Caki2 (cell line): ENCODE data around the gene ELL2. TPM values are rescaled to one million over a fixed set of nuclear protein-coding genes. Genes with fewer than 3 reads are reported as not detected.

Experiments
- DNase-seq: peaks from one replicate; pipeline ENCODE4 v3.0.0-alpha.2; 2015; ENCODE audit warnings: low read depth
- in situ Hi-C: cut with HindIII; loops from 2 replicates; pipeline ENCODE4 v1.10.0; 2016; ENCODE audit warnings: low sequenced_read_pairs, low pct_unique_long_range_greater_than_20kb, mixed read lengths
- total RNA-seq: library from RNA; depleted of rRNA; stranded (reverse); fragments of >200 nt; shearing (Covaris generic); gene quantifications from 2 replicates; pipeline ENCODE4 v1.2.3, GENCODE V29; 2014; ENCODE audit warnings: low replicate concordance

ELL2 gene
- total RNA-seq, 1 experiment from 2014 or later, result 0.61 TPM

- in situ Hi-C loops, result no loop called here
- DNase-seq, result no peak
These were observed 23.6 kb upstream of the ELL2 start for GRCh38 chr5:95985249-95985648.

DNA sequence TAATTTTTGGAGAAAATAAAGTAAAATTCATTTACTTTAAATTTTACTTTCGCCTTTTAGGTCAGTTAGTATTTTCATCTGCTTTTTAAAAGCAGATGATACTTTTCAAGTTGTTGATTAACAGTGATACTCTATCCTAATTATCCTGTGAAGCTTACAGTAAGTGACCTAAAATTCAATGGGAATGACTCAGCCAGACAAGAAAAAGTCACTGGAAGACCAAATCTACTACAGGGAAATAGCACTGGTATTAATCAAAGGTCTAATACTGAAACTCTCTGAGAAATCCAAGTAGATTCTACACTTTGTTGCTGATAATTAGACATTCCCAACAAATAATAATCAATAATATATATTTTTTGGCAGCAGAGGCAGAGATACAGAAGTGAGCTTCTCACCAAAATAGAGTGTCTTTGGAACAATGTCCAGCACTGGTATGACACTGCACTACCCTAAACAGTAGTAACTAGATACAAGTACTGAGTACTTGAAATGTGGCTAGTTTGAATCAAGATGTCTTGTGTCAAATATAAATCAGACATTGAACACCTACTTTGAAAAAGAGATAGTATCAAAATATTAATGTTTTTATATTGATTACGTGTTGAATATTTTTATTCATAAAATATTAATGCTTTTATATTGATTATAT lies 22.8 kb upstream of the ELL2 start:
- in situ Hi-C loops, result no loop called here
- peak; percentile 28 for DNase-seq

DNA sequence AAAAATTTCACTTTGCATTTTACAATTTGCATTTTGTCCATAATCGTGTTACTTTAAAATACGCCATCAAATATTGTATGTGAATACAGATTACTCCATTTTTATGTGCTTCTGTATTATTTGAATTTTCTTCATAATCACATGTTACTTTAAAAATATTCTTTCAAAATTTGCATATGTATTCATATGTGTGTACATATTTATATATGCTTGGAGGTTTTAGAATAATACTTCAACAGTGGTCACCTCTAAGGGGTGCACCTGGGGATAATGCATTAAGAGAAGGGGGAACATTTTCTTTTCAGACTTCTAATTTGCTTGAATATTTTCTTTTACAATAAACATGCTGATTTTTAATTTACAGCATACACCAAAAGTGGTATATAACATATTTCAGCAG lies 21.9 kb upstream of the ELL2 start:
- in situ Hi-C loops, result no loop called here
- no peak for DNase-seq

- DNase-seq, result no peak
- in situ Hi-C loops, result no loop called here
These were observed 21.4 kb upstream of the ELL2 start for GRCh38 chr5:95983080-95983479.

- in situ Hi-C loops, result no loop called here
- no peak for DNase-seq
These were observed 15.0 kb upstream of the ELL2 start for GRCh38 chr5:95976606-95977005.

DNA sequence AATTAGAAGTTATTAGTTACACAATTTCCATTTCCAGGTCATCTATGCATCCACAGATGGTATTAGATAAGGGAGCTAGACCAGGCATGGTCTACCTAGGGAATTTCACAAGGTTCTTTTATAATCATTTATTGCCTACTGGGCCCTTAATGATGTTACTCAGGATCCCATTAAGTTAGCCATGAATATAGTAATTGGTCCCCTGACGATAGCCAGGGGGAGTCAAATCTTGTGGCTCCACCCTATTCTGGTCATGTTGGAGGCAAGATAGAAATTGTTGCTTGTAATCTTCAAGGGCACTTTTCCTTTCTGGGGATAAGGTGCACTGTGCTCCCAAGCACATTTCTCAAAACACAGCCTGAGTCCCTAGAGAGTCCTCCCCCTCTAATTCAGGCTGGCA lies 14.1 kb upstream of the ELL2 start:
- in situ Hi-C loops, result no loop called here
- DNase-seq, result no peak

DNA sequence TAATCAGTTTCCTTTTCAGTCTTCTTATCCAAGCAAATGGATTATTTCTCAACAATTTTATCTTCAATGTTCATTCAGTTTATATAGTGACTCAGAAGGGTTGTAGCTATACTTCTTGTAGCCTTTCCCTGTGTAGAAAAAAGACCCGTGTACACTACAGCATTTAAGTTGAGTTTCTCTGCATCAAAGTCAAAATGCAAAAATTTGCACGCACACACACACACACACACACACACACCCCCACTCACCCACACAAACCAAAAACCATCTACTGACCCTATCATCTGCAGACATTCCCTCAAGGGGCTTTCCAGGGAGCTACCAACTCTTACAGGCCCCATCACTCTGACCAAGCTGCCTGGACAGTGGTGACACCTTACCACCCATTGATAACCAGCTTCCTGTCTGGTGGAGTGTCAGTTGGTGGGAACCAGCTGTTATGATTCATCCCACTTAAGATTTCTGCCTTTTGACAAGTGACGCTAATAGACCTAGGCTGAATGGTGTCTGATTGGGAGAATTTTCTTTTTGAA lies 12.2 kb upstream of the ELL2 start:
- no peak for DNase-seq
- in situ Hi-C loops, result no loop called here

- in situ Hi-C loops, result no loop called here
These were observed 10.5 kb upstream of the ELL2 start for GRCh38 chr5:95972196-95972595.

DNA sequence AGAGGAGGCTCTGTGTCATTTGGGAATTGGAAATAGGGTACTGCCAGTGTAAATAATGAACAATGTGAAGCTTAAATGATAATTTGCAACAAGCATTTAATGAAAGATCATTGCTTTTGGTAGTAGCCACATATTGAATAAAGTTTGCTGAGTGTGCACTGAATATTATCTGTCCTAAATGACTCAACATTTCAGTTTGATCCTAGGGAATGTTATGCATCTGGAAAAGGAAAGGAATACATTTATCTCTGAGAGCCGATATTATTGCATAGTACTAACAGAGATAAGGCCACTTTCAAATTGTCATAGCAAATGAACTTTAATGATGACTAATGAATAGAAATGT lies 8.7 kb upstream of the ELL2 start:
- in situ Hi-C loops, result no loop called here
- no peak for DNase-seq

More at GRCh38 chr5:95972196-95972595, 10.5 kb upstream of the ELL2 start:
- DNase-seq, result no peak

- in situ Hi-C loops, result no loop called here
- no peak for DNase-seq
These were observed 8.2 kb upstream of the ELL2 start for GRCh38 chr5:95969651-95970358.

DNA sequence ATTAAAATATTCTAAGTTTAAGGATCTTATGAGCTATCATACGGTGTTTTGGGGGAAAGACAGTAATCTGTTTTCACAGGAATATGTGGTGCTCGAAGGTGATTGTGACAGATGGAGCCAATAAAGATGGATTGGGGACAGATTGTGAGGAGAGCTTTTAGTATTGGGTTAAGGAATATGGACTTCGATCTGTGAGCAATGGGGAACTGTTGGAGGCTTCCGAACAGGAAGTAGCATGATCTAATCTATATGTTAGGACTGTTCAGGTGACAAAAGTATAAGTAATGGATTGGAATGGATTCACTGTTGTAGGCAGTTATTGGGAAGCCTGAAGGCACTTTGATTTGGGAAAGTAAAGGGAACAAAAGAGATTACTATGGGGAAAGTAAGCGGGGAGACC lies 7.4 kb upstream of the ELL2 start:
- in situ Hi-C loops, result no loop called here
- no peak for DNase-seq

GRCh38 chr5:95967236-95967635 lies 5.6 kb upstream of the ELL2 start:
- no peak for DNase-seq
- in situ Hi-C loops, result no loop called here

- no peak for DNase-seq
- in situ Hi-C loops, result no loop called here
These were observed 4.4 kb upstream of the ELL2 start for GRCh38 chr5:95966005-95966404.

GRCh38 chr5:95963650-95964410 lies 2.2 kb upstream of the ELL2 start:
- in situ Hi-C loops, result no loop called here
- no peak for DNase-seq

DNA sequence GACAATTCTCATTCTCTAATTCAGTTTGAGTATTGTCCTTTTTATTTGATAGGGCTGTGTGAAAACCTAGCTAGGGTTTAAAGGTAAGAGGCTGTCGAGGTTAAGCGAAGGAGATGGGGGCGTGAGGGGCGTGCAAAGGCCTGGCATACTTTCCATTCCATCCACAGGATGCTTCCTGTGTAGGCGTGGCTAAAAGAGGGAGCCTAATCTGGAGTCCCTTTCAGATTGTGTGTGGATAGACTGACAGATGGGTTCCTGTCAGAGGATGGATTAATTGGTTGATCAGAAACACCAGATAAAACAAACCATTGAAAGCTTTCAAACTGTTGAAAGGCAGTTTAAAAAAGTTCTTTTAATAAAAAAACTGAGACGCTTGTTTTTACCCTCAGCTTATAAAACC lies 1.1 kb upstream of the ELL2 start:
- in situ Hi-C loops, result no loop called here
- no peak for DNase-seq

- in situ Hi-C loops, result no loop called here
These were observed 773 bp upstream of the ELL2 start for GRCh38 chr5:95962475-95962773.

GRCh38 chr5:95960667-95961616 lies 709 bp downstream of the ELL2 start:
- in situ Hi-C loops, result no loop called here
- peak; percentile 75 for DNase-seq

More at GRCh38 chr5:95962475-95962773, 773 bp upstream of the ELL2 start:
- DNase-seq, result no peak

DNA sequence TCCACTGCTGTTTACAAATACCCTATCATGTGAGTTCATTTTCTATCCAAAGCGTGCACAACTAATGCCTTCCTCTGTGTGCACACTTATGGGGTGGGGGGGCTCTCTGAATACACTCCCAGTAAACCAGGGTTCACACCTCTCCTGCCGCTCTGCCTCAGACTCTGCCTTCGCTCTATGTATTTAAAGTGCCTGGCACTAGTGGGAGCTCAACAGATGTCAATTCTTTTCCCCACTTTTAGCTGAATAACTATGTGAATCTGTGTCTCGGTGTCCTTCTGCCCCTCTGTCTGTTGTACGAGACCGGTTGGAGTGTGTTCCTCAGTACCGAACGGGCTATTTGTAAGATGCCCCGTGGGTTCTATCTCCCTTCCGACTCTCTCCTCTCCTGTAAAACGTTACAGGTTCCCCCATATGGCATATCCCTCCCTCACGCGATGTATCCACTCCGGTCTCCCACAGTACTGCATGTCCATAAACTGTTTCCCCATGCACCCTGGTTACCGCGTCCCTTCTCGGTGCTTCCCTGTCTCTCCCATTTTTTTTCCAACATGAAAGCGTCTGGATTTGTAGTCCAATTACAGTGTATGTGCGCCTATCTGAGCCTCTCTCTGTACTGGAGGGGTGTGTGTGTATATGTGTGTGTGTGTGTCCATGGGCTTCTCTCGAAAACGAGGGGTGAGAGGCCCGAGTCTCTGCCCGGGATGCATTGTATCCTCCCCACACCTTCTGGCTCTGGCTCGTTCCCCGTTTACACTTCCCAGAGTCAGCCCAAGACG lies 1.6 kb downstream of the ELL2 start:
- peak; percentile 12 for DNase-seq
- in situ Hi-C loops, result no loop called here
